A549 (cell line): Measurements from ENCODE around the gene MYCN.

Experiments
- CTCF ChIP-seq: fragments of >200 bp; sonication (Bioruptor Twin); formaldehyde crosslinking; IDR thresholded peaks from 3 replicates; pipeline ENCODE4 v1.5.1; 2016
- KDM1A ChIP-seq: fragments of 200-600 bp; sonication (generic); IDR thresholded peaks from 2 replicates; pipeline ENCODE4 v1.6.1; 2016; ENCODE audit warnings: low read depth, mild to moderate bottlenecking

- TF ChIP-seq KDM1A (no peak), CTCF (no peak)
These were observed 50.9 kb downstream of the MYCN start for GRCh38 chr2:15991231-15991630.
